SHP77 (cell line): ENCODE data around the gene ZNF888.
A peak's percentile ranks its signal among the peaks of the same experiment; 100 is the strongest.
"Not testable (repeated sequence)": the region's sequence is repeated elsewhere in the genome, so short reads cannot be mapped to it uniquely, and the experiment has no call there.

ENCODE experiments used
- DNase-seq, 2 experiments: peaks; one replicate each; lab custom pipeline; 2025; lab: John Stamatoyannopoulos, UW

Gene ZNF888

DNA sequence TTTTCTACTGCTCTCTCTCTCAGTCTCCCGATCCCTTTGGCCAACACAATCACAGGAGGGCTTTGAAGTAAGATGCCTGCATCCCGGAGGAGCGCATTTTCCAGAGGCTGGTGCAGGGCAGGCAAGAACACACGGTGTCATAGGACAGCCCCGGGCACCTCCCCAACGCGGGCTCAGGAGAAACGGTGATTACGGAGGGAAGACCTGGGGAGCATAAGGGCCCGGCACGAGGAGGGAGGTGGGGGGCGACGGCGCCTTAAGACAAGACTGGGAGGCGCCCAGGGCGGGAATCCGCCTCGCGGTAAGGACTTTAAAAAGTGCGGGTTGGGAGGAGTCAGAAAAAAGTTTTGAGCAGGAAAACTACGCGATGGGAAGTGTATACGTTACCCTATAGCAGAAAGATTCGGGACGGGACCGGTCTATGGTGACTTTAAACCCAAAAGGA, 18.7 kb upstream of the ZNF888 start:
- DNase-seq, result peak in 1 of 2 experiments; percentile 23

DNA sequence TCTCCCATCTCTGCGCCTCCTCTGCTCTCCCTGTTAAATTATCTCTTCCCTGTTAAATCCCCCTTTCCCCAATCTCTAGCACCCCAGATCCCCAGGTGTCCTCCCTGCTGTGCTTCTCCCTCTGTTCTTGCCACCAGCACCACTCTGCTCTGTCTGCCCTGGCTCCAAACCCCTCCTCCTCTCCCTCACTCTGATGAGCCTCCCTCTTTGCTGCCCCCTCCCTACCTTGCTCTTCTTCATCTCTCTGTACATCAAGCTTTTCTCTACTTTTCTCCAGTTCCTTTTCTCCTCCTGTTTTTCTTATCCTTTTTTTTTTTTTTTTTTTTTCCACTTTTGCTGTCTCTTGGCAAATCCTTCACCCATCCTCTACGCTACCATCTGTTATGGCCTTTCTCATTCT, 18.3 kb upstream of the ZNF888 start:
- DNase-seq, result not testable (repeated sequence)

DNA sequence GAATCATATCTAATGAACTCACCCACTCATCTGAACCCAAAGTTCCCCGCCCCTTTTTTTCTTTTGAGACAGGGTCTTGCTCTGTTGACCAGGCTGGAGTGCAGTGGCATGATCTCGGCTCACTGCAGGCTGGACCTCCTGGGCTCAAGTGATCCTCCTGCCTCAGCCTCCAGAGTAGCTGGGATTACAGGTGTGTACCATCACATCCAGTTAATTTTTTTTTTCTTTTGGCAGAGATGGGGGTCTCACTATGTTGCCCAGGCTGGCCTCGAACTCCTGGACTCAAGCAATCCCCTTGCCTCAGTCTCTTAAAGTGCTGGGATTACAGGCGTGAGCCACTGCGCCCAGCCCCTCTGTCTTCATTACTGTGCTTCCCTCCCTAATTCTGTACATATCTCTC, 17.7 kb upstream of the ZNF888 start:
- not testable (repeated sequence) for DNase-seq

DNA sequence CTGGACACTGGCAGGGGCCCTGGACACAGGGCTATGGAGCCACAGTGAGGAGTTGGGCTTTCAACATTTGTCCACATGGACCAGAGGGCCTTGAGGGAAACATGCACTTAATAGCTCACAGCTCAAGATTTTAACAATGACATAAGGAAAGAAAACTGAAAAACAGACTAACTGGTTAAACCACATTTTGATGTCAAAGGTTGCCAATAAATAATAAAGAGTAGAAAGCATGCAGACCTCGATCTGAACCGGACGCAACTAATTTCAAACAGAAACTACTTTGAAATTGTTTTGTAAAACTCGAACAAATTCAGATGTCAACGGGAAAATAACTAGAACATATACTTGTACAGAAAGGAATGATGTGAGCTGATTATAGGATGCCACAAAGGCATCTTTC, 15.5 kb upstream of the ZNF888 start:
- no peak for DNase-seq

DNA sequence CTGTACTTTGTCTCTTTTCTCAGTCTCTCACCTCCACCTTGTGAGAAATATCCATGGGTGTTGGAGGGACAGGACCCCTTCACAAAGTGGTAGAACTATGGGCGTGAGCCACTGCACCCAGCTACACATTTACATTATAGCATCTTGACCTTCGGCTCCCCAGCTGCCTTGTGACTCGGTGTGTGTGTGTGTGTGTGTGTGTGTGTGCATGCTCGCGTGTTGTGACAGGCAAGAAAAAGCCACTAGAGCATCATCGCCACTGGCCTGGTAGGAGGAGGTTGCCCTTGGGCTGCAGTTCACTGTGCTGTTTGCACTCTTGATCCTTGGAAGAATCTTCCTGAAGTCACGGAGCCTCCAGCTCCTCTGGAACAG, 13.7 kb upstream of the ZNF888 start:
- DNase-seq, result no peak

DNA sequence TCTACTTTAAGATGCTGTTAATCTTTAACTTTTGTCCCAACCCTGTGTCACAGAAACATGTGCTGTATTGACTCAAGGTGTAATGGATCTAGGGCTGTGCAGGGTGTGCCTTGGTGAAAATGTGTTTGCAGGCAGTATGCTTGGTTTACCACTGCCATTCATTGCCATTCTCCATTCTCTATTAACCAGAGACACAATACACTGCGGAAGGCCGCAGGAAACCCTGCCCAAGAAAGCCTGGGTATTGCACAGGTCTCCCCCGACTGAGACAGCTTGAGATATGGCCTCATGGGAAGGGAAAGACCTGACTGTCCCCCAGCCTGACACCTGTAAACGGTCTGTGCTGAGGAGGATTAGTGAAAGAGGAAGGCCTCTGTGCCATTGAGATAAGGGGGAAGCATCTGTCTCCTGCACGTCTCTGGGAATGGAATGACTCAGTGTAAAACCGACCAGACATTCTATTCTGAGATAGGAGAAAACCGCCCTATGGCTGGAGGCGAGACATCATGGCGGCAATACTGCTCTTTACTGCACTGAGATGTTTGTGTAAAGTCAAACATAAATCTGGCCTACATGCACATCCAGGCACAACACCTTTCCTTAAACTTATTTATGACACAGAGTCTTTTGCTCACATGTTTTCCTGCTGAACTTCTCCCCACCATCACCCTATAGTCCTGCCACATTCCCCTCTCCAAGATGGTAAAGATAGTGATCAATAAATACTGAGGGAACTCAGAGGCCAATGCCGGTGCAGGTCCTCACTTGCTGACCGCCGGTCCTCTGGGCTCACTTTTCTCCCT, 13.1 kb upstream of the ZNF888 start:
- no peak for DNase-seq

DNA sequence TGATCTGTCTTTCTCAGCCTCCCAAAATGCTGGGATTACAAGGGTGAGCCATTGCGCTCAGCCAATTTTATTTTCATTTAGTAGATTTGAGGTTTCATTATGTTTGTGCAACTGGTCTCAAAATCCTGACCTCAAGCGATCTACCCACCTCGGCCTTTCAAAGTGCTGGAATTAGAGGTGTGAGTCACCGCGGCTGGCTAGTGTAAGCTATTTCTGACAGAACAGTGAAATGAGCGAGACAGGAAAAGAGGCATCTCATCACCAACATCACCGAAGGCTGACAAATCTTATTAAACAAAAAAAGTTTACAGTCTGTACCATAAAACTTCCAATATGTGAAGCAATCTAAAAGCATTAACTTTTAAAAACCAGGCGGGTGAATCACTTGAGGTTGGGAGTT, 12.2 kb upstream of the ZNF888 start:
- DNase-seq, result no peak

DNA sequence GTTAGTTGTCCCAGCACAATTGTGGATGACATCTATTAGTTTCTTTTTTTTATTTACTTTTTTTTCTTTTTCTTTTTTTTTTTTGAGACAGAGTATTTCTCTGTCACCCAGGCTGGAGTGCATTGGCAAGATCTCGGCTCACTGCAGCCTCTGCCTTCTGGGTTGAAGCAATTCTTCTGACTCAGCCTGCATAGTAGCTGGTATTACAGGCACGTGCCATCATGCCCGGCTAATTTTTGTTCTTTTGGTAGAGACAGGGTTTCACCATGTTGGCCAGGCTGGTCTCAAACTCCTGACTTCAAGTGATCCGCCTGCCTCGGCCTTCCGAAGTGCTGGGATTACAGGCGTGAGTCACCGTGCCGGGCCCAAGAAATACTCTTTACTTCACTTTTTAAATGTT, 1.4 kb upstream of the ZNF888 start:
- DNase-seq, result not testable (repeated sequence)

DNA sequence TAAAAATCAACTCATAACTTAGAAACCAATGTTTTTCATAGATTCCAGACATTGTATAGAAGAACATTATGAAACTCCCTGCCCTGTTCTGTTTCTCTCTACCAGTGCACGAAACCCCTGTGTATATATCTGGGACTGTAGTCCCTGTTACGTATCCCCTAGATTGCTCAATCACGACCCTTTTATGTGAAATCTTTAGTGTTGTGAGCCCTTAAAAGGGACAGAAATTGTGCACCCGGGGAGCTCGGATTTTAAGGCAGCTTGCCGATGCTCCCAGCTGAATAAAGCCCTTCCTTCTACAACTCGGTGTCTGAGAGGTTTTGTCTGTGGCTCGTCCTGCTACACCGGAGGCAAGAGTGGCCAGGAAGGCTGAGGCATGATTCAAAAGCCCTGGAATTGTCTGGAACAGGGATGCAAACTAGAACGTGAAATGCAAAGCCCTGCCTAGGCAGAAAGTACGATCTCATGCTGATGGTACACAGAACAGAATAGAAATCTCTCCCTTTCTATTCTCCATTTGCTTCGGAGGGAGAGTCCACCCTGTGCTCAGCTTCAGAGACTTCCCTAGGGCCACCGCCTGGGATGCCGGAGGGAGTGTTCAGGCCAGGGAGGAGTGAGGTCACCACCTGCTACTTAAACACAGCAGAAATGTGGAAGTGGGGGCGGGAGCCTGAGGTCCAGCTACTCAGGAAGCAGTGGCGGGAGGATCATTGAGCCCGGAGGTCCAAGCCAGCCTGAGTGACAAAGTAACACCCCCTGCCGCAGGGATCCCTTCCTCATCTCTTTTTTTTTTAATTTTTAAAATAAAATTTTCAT, 758 bp upstream of the ZNF888 start:
- peak; percentile 50 to 75 for DNase-seq

DNA sequence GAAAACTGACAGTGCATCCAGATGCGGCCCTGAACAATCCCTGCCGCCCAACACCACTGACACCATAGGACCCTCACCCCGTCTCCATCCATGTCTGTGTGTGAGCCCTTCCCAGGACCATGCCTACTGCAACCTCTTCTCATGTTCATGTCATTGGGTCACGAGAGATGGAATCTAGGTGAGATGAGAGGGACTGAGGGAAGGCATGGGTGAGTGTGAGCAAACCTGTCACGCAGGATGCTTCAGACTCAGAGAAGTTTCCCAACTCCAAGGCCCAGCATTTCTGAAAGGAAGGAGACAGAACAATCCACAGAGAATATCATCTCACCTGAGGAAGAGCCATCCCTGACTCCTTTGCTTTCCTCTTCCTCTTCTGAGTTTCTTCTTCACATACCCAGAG, 5.7 kb downstream of the ZNF888 start:
- DNase-seq, result no peak

DNA sequence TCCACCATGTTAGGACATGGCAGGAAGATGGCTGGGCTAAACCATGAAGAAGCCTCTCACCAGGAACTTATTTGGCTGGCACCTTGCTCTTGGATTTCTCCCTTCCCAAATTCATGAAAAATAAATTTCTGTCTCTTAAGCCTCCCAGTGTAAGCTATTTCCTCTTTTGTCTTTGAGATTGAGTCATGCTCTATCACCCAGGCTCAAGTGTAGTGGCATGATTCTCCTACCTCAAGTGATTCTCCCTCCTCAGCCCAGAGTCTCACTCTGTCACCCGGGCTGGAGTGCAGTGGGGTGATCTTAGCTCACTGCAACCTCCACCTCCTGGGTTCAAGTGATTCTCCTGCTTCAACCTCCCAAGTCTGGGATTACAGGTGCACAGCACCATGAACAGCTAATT, 12.6 kb downstream of the ZNF888 start:
- no peak for DNase-seq

DNA sequence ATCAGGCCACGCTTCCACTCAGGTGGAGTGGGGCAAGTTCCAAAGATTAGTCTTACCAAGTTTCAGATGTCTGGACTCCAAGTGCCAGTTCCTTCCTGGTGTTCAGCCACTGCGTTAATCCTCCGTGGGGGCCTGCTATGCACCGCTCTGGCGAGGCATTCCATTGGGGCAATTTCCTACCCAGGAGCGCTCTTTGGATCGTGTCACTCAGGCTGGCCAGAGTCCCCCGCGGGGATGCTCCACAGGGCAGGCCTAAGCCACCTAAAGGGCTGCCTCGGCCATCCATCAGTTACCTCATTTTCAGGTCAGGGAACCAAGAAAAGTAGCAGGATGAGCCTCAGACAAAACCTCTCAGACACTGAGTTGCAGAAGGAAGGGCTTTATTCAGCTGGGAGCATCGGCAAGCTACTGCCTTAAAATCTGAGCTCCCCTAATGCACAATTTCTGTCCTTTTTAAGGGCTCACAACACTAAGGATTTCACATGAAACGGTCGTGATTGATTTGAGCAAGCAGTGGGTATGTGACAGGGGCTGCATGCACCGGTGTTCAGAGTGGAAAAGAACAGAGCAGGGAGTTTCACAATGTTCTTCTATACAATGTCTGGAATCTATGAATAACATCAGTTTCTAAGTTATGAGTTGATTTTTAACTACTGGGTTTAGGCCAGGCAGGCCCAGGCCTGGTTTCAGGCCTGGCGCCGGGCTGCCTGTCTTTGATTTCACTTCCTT, 19.0 kb downstream of the ZNF888 start:
- DNase-seq, result not testable (repeated sequence)

DNA sequence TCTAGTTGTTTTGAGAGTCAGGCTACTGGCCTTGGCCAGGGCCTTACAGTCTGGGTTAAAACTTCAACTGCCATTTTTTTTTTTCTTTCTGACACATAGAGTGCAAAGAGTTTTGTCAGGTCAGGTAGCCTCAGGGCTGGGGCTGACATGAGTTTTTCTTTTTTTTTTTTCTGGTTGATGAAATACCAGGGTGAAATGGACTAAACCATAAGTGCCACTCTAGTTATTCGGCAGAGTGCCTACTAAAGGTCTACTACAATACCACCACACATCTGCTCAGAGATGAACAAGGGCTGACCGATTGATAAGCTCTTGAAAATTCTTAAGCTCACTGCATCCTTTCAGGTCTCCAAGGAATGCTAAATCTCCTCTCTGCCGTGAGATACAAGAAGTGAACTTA, 21.4 kb downstream of the ZNF888 start:
- DNase-seq, result no peak

DNA sequence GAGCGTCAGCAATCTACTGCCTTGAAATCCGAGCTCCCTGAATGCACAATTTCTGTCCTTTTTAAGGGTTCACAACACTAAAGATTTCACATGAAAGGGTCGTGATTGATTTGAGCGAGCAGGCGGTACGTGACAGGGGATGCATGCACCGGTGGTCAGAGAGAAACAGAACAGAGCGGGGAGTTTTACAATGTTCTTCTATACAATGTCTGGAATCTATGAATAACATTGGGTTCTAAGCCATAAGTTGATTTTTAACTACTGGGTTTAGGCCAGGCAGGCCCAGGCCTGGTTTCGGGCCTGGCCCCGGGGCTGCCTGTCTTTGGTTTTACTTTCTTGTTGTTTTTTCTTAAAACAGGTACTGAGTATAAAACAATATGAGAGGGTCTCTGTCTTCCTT, 24.6 kb downstream of the ZNF888 start:
- not testable (repeated sequence) for DNase-seq

DNA sequence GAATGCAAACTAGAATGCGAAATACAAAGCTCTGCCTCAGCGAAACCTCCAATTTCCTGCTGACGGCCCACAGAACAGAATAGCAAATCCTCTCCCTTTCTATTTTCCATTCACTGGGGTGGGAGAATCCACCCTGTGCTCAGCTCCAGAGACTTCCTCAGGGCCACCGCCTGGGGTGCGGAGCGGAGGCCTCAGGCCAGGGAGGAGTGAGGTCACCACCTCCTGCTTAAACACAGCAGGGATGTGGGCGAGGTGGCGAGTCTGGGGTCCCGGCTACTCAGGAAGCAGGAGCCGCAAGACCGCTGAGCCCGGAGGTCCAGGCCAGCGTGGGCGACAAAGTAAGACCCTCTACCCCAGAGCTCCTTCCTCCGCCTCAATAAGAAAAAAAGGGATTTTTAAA, 25.1 kb downstream of the ZNF888 start:
- no peak for DNase-seq

DNA sequence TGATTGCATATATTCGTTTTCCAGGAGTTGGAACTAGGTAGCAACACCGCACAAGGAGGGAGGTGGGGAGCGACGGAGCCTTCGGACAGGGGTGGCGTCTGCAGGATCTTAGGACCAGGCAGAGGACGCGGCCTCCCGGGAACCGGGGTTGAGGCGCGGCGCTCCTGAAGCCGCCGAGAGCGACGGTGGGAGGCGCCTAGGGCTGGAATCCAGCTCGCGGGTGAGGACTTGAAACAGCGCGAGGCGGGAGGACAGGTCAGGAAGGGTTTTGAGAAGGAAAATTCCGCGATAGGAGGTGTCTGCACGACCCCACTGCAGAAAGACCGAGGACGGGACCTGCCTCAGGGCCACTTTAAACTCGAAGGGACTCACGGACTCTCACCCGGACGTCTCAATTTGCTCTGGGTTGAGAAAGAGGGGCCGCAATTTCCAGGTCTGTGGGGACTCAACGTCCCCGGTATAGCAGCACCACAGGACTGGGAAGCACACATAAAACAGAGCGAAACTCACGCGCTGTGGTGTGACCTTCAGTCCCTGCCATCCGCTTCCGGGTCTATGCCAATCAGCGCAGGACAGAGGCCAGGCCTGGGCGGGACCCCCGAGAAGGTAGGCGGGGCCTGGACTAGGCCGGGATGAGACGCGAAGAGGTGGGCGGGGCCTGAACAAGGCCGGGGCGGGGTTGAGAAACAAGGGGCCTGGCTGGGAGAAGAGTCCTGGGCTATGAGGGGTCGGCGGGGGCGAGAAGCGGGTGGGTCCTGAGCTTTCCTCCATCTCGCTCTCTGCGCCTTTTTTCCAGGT, 25.9 kb downstream of the ZNF888 start, which contains the start of gene ZNF320:
TSS of gene ZNF320 (minus strand) at position 498 of the 798 bp plus-strand sequence. CDS start 7,380 bp downstream, outside the sequence.
- DNase-seq, result no peak

DNA sequence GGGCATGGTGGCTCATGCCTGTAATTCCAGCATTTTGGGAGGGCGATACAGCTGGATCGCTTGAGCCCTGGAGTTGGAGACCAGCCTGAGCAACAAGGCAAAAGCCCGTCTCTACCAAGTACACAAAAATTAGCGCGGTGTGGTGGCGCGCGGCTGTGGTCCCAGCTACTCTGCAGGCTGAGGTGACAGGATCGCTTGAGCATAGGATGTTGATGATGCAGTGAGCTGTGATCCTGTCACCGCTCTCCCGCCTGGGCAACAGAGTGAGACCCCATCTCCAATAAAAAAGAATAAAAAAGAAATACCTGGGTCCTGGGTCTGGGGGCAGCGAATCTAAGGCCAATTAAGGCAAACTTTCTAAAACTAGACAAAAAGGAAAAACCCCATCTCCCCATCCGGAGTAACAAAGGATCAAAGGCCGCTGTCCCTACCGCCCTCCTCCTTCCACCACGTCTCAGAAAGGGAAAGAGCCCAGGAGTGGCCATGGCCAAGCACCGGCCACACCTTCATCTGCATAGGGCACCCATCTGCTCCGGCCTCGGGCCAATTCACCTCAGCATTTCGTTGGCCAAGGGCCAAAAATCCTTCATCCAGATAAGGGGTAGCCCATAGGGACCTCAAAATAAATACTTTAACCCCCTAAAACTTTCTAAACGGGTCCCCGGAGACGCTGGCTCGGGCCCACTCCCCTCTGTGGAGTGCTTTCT, 26.6 kb downstream of the ZNF888 start:
- DNase-seq, result no peak

DNA sequence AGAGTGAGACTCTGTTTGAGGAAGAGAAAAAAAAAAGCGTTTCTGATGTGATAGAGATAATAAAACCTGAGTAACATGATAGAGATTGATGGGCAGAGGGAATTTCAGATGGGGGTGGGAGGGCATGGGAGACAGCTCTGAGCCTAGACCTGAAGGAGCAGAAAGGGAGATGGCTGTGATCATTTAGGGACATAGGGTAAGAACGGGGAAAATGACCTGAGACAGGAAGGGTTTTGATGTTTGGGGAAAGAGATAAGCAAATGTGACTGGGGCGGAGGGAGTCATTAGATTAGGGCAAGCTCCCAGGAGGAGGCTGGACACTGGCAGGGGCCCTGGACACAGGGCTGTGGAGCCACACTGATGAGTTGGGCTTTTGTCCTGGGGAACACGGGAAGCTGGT, 31.9 kb downstream of the ZNF888 start:
- no peak for DNase-seq

DNA sequence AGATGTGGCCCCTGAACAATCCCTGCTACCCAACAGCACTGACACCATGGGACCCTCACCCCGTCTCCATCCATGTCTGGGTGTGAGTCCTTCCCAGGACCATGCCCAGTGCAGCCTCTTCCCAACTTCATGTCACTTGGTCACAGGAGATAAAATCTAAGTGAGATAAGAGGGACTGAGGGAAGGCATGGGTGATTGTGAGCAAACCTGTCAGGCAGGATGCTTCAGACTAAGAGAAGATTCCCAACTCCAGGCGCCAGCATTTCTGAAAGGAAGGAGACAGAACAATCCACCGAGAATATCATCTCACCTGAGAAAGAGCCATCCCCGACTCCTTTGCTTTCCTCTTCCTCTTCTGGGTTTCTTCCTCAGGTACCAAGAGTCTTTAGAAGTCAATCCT, 33.3 kb downstream of the ZNF888 start:
- DNase-seq, result no peak

DNA sequence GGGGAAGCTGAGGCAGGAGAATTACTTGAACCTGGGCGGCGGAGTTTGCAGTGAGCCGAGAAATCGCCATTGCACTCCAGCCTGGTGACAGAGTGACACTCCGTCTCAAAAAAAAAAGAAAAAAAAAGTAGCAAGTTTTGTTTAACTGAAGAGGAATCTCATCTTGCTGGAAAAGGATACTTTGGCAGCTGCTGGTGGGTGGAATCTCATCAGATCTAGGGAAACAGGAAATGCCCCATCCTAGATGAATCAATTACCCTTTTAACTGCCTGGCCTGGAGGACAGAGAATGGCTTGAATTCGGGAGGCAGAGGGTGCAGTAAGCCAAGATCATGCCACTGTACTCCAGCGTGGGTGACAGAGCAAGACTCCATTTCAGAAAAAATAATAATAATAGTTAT, 34.2 kb downstream of the ZNF888 start:
- DNase-seq, result no peak

DNA sequence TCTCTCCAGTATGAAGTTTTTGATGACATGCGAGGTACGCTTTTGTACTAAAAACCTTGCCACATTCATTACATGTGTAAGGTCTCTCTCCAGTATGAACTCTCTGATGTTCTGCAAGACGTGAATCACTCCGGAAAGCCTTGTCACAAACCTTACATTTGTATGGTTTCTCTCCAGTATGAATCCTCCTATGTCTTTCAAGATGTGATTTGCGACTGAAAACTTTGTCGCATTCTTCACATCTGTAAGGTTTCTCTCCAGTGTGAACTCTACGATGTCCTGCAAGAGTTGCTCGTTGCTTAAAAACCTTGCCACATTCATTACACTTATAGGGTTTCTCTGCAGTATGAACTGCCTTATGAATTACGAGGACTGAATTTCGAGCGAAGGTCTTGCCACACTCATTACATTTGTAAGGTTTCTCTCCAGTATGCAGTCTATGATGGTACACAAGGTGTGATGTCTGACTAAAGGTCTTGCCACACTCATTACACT, 42.3 kb downstream of the ZNF888 start:
- DNase-seq, result no peak
